HepG2 (cell line): Measurements from ENCODE around the gene FBXO7. TPM values are rescaled to one million over a fixed set of nuclear protein-coding genes. Genes with fewer than 3 reads are reported as not detected.

Experiments
- ARNT ChIP-seq: fragments of 450-650 bp; IDR thresholded peaks from 2 replicates; pipeline ENCODE4 v1.6.1; 2017
- ELF1 ChIP-seq: sonication (generic); formaldehyde crosslinking; IDR thresholded peaks from 2 replicates; pipeline ENCODE4 v1.4.0; 2020; ENCODE audit warnings: missing genetic modification reagents
- ETV5 ChIP-seq: IDR thresholded peaks from 2 replicates; pipeline ENCODE4 v1.6.1; 2018; ENCODE audit warnings: missing biosample characterization, missing genetic modification reagents, inconsistent platforms, borderline replicate concordance
- FOSL2 ChIP-seq: sonication (generic); formaldehyde crosslinking; IDR thresholded peaks from 2 replicates; pipeline ENCODE4 v1.4.0; 2020; ENCODE audit warnings: missing genetic modification reagents
- FOXA3 ChIP-seq: IDR thresholded peaks from 2 replicates; pipeline ENCODE4 v1.6.1; 2016; ENCODE audit warnings: missing genetic modification reagents, missing compliant biosample characterization
- FOXK2 ChIP-seq: fragments of 450-650 bp; IDR thresholded peaks from 2 replicates; pipeline ENCODE4 v1.6.1; 2016
- HBP1 ChIP-seq: IDR thresholded peaks from 2 replicates; pipeline ENCODE4 v1.6.1; 2016; ENCODE audit warnings: low read depth, control low read depth
- JUND ChIP-seq: sonication (generic); formaldehyde crosslinking; IDR thresholded peaks from 2 replicates; pipeline ENCODE4 v1.8.0; 2022; ENCODE audit warnings: mild to moderate bottlenecking, missing genetic modification reagents
- NCOR1 ChIP-seq: fragments of 200-600 bp; sonication (generic); IDR thresholded peaks from 2 replicates; pipeline ENCODE4 v1.7.0; 2017; ENCODE audit warnings: antibody characterized with exemption, low read length, borderline replicate concordance
- POGK ChIP-seq: sonication (generic); formaldehyde crosslinking; conservative IDR thresholded peaks from 2 replicates; pipeline ENCODE4 v1.8.0; 2022; ENCODE audit warnings: mild to moderate bottlenecking, moderate library complexity, missing genetic modification reagents
- POLR2AphosphoS5 ChIP-seq: IDR thresholded peaks from 2 replicates; pipeline ENCODE4 v1.6.1; 2012; ENCODE audit warnings: low read depth, low read length
- SIN3A ChIP-seq: IDR thresholded peaks from 2 replicates; pipeline ENCODE4 v1.6.1; 2011; ENCODE audit warnings: low read depth, mild to moderate bottlenecking, control low read depth, low read length, borderline replicate concordance
- ZFP36L1 ChIP-seq: sonication (generic); formaldehyde crosslinking; IDR thresholded peaks from 2 replicates; pipeline ENCODE4 v1.8.0; 2022; ENCODE audit warnings: mild to moderate bottlenecking, missing genetic modification reagents, moderate library complexity
- ZFP90 ChIP-seq: sonication (generic); formaldehyde crosslinking; IDR thresholded peaks from 2 replicates; pipeline ENCODE4 v1.8.0; 2022; ENCODE audit warnings: missing genetic modification reagents, mild to moderate bottlenecking, inconsistent platforms, borderline replicate concordance
- ZNF567 ChIP-seq: sonication (generic); formaldehyde crosslinking; IDR thresholded peaks from 2 replicates; pipeline ENCODE4 v1.8.1; 2023; ENCODE audit warnings: mild to moderate bottlenecking, missing genetic modification reagents, borderline replicate concordance
- ZNF570 ChIP-seq: sonication (generic); formaldehyde crosslinking; IDR thresholded peaks from 2 replicates; pipeline ENCODE4 v1.4.0; 2020; ENCODE audit warnings: mild to moderate bottlenecking, missing genetic modification reagents, borderline replicate concordance
- ZNF597 ChIP-seq: sonication (generic); formaldehyde crosslinking; IDR thresholded peaks from 2 replicates; pipeline ENCODE4 v1.5.0; 2020; ENCODE audit warnings: missing genetic modification reagents
- ZNF674 ChIP-seq: sonication (generic); formaldehyde crosslinking; IDR thresholded peaks from 2 replicates; pipeline ENCODE4 v1.5.0; 2020; ENCODE audit warnings: low read depth, mild to moderate bottlenecking, missing genetic modification reagents
- ZNF770 ChIP-seq: sonication (generic); formaldehyde crosslinking; IDR thresholded peaks from 2 replicates; pipeline ENCODE4 v1.5.0; 2020; ENCODE audit warnings: mild to moderate bottlenecking, missing genetic modification reagents
- ZNF788 ChIP-seq: sonication (generic); formaldehyde crosslinking; IDR thresholded peaks from 2 replicates; pipeline ENCODE4 v1.5.0; 2020; ENCODE audit warnings: mild to moderate bottlenecking, missing genetic modification reagents, borderline replicate concordance
- polyA plus RNA-seq, 8 experiments: library from polyadenylated mRNA; depleted of rRNA in 3 of 8; stranded (reverse) in 7 of 8; unstranded in 1 of 8; fragments of >200 nt; fragmentation: Illumina TruSeq in 4 of 8; extraction: Trizol in 4 of 8; gene quantifications; 2 replicates each; pipeline versions ENCODE4 v1.2.1 to v1.2.3, GENCODE V29; 2011 to 2016; ENCODE audit warnings: low read depth in 4 of 8, missing spikeins in 1 of 8, mixed read lengths in 1 of 8; ENCODE audit not compliant: insufficient read depth in 1 of 8
- total RNA-seq, 5 experiments: library from RNA; depleted of rRNA; stranded (reverse); fragments of >200 nt; fragmentation: Illumina TruSeq; extraction: Trizol; gene quantifications; 2 replicates each; pipeline ENCODE4 v1.2.3, GENCODE V29; 2016; ENCODE audit warnings: low read depth in 1 of 5
- TF ChIP-seq, protein P1 (sequence below): sonication (generic); formaldehyde crosslinking; IDR thresholded peaks from 2 replicates; pipeline ENCODE4 v1.4.0; 2020; ENCODE audit warnings: missing genetic modification reagents, borderline replicate concordance

FBXO7 gene
- total and polyA plus RNA-seq, 2 of the 13 experiments (the other 11 are each of a cell fraction or from before 2014, with no cell fraction given) = 105 to 172 TPM

DNA sequence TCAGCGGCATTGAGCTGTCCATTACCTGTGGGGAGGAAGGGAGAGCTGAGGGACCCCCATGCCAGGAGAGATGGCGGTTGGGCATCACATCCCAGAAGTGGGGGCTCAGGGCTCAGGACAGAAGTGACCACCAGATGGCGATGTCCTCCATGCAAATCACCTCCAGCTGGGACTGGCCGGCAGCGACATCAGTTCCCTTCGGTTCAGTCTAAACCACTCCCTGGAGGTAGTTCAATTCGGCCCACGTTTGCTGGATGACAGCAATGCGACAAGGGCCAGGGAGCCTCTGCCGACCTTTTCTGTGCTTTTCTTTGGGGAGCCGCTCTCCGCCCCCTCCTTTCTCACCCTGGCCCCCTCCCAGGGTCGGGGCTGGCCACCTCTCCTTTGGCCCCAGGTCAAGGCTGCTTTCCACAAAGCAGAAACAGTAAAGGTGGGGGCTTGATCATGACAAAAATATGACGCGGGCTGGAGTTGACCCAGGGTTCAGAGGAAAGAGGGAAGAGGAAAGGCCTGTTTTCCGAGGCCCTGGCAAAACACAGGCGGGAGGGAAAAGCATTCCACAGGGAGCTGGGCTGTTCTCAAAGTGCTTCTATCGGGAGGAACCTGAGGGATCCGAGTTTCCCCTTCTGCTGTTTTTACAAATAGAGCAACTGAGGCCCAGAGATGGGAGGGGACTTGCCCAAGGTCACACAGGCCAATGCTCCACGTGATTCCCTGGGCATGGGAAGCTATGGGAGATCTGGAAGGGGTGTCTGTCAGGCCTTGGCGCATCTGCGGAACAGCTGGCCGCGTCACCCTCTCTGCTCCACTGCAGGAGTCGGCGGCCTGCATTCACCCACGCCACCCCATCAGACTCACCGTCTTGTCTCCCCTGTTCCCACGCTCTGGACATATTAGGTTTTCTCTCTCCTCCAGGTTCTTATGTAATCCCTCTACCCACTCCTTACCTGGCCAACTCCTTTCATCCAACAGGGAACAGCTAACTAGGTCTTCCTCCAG is 54.7 kb downstream of the FBXO7 start (continued):
- TF ChIP-seq ZNF788 (peak; percentile 56; the same call in 1 of the 2 replicates), ZNF674 (no peak), ARNT (no peak), ZNF570 (CRISPR knock-in tag) (no peak), HBP1 (CRISPR knock-in tag) (peak; percentile 85; the same call in 1 of the 2 replicates), ELF1 (CRISPR knock-in tag) (no peak; the same call in 1 of the 2 replicates), ZFP36L1 (no peak), ZNF597 (CRISPR knock-in tag) (no peak), NCOR1 (peak; percentile 68; the same call in 1 of the 2 replicates), ZNF770 (CRISPR knock-in tag) (no peak), ZNF567 (CRISPR knock-in tag) (no peak), FOXA3 (CRISPR knock-in tag) (peak; percentile 27), FOXK2 (no peak), POGK (CRISPR knock-in tag) (no peak; the same call in 1 of the 2 replicates), SIN3A (no peak), FOSL2 (CRISPR knock-in tag) (peak; percentile 54), ZFP90 (CRISPR knock-in tag) (peak; percentile 65; the same call in 1 of the 2 replicates), JUND (CRISPR knock-in tag) (no peak), ETV5 (CRISPR knock-in tag) (no peak), POLR2AphosphoS5 (no peak)
- TF ChIP-seq, protein P1, sequence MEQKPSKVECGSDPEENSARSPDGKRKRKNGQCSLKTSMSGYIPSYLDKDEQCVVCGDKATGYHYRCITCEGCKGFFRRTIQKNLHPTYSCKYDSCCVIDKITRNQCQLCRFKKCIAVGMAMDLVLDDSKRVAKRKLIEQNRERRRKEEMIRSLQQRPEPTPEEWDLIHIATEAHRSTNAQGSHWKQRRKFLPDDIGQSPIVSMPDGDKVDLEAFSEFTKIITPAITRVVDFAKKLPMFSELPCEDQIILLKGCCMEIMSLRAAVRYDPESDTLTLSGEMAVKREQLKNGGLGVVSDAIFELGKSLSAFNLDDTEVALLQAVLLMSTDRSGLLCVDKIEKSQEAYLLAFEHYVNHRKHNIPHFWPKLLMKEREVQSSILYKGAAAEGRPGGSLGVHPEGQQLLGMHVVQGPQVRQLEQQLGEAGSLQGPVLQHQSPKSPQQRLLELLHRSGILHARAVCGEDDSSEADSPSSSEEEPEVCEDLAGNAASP = peak; percentile 50; the same call in 1 of the 2 replicates
